Measurements from ENCODE around the gene CUBN. TPM values are rescaled to one million over a fixed set of nuclear protein-coding genes. Genes with fewer than 3 reads are reported as not detected.

CUBN gene
- total RNA-seq, 1 donor from 2014 or later: 6.8 TPM

GRCh38 chr10:17147884-17148489, 18.4 kb upstream of the CUBN start:
- no peaks in the 10 kb centered on the region for H3K27me3 ChIP-seq
- no peak overlapping the region for H3K27ac ChIP-seq
- no peak overlapping the region for H3K4me3 ChIP-seq
- no peak for TF ChIP-seq CTCF (IDR thresholded peaks at IDR 0.05)
- no peaks in the 10 kb centered on the region for H3K9me3 ChIP-seq
- intact Hi-C loops (cut with DNase I): no loop called here
- no peak for DNase-seq (ENCODE audit: low spot score in 2 of 2)
- no peaks in the 10 kb centered on the region for H3K36me3 ChIP-seq
- peaks cover 0 to 23% of the 10 kb centered on the region in 2 donors for H3K4me1 ChIP-seq

- Histone ChIP-seq H3K27me3 (no peaks in the 10 kb centered on the region), H3K27ac (no peak overlapping the region), H3K4me1 (peaks cover 3 to 23% of the 10 kb centered on the region in 2 donors), H3K9me3 (no peaks in the 10 kb centered on the region), H3K36me3 (no peaks in the 10 kb centered on the region), H3K4me3 (no peak overlapping the region)
- intact Hi-C loops (cut with DNase I): no loop called here
- no peak for DNase-seq (ENCODE audit: low spot score in 2 of 2)
- no peak for TF ChIP-seq CTCF (IDR thresholded peaks at IDR 0.05)
These were observed 17.3 kb upstream of the CUBN start for GRCh38 chr10:17146892-17147291.

- no peak overlapping the region for H3K27ac ChIP-seq
- H3K4me3 ChIP-seq: no peak overlapping the region
- intact Hi-C loops (cut with DNase I): no loop called here
- DNase-seq (ENCODE audit: low spot score in 2 of 2): no peak
- TF ChIP-seq CTCF (IDR thresholded peaks at IDR 0.05): no peak
- no peaks in the 10 kb centered on the region for H3K27me3 ChIP-seq
- no peaks in the 10 kb centered on the region for H3K36me3 ChIP-seq
- no peaks in the 10 kb centered on the region for H3K9me3 ChIP-seq
- peaks cover 3 to 25% of the 10 kb centered on the region in 2 donors for H3K4me1 ChIP-seq
These were observed 15.6 kb upstream of the CUBN start for GRCh38 chr10:17145239-17145638.

GRCh38 chr10:17144757-17145156, 15.1 kb upstream of the CUBN start:
- TF ChIP-seq CTCF (IDR thresholded peaks at IDR 0.05): no peak
- intact Hi-C loops (cut with DNase I): loop anchor here (5.0 kb wide), 2 partner anchors 37 to 67 kb away; no protein-coding TSS in a partner anchor
- Histone ChIP-seq H3K36me3 (no peaks in the 10 kb centered on the region), H3K27ac (no peak overlapping the region), H3K9me3 (no peaks in the 10 kb centered on the region), H3K27me3 (no peaks in the 10 kb centered on the region), H3K4me3 (no peak overlapping the region), H3K4me1 (peaks cover 3 to 25% of the 10 kb centered on the region in 2 donors)
- DNase-seq (ENCODE audit: low spot score in 2 of 2): no peak

- DNase-seq (ENCODE audit: low spot score in 2 of 2): no peak
- TF ChIP-seq CTCF (IDR thresholded peaks at IDR 0.05): no peak
- intact Hi-C loops (cut with DNase I): loop anchor here (5.0 kb wide), 2 partner anchors 37 to 67 kb away; no protein-coding TSS in a partner anchor
- Histone ChIP-seq H3K4me3 (no peak overlapping the region), H3K27ac (peak overlapping the region; percentile 60 to 68), H3K36me3 (no peaks in the 10 kb centered on the region), H3K9me3 (no peaks in the 10 kb centered on the region), H3K4me1 (peaks cover 3 to 25% of the 10 kb centered on the region in 2 donors), H3K27me3 (no peaks in the 10 kb centered on the region)
These were observed 14.4 kb upstream of the CUBN start for GRCh38 chr10:17144032-17144431.

Measured in ascending aorta (tissue), 2 donors.